ENCODE data around the gene CEP152. TPM values are rescaled to one million over a fixed set of nuclear protein-coding genes. Genes with fewer than 3 reads are reported as not detected.

CEP152 gene
- total RNA-seq, 1 experiment from 2014 or later, result 2.3 TPM

- Histone ChIP-seq H3K27me3 (no peaks in the 10 kb centered on the region), H3K4me3 (no peak overlapping the region), H3K9me3 (no peaks in the 10 kb centered on the region), H3K36me3 (peaks cover 47% of the 10 kb centered on the region)
- DNase-seq, result no peak
These were observed 56.9 kb downstream of the CEP152 start for GRCh38 chr15:48754011-48754410.

- DNase-seq, result no peak
- Histone ChIP-seq H3K36me3 (peaks cover 56% of the 10 kb centered on the region), H3K9me3 (no peaks in the 10 kb centered on the region), H3K4me3 (no peak overlapping the region), H3K27me3 (no peaks in the 10 kb centered on the region)
These were observed 59.3 kb downstream of the CEP152 start for GRCh38 chr15:48751595-48751994.

GRCh38 chr15:48748535-48748934 lies 62.3 kb downstream of the CEP152 start:
- Histone ChIP-seq H3K9me3 (no peaks in the 10 kb centered on the region), H3K27me3 (no peaks in the 10 kb centered on the region), H3K4me3 (no peak overlapping the region), H3K36me3 (peaks cover 56% of the 10 kb centered on the region)
- DNase-seq, result no peak

GRCh38 chr15:48733615-48734014 lies 77.3 kb downstream of the CEP152 start:
- peaks cover 29% of the 10 kb centered on the region for H3K9me3 ChIP-seq
- H3K36me3 ChIP-seq, result peaks cover 67% of the 10 kb centered on the region
- no peak for DNase-seq
- no peak overlapping the region for H3K4me3 ChIP-seq
- H3K27me3 ChIP-seq, result no peaks in the 10 kb centered on the region

- DNase-seq, result no peak
- peaks cover 21% of the 10 kb centered on the region for H3K9me3 ChIP-seq
- H3K4me3 ChIP-seq, result no peak overlapping the region
- H3K36me3 ChIP-seq, result peaks cover 41% of the 10 kb centered on the region
- no peaks in the 10 kb centered on the region for H3K27me3 ChIP-seq
These were observed 80.4 kb downstream of the CEP152 start for GRCh38 chr15:48730506-48730905.

GRCh38 chr15:48723969-48724368 lies 86.9 kb downstream of the CEP152 start:
- no peak overlapping the region for H3K4me3 ChIP-seq
- peaks cover 7% of the 10 kb centered on the region for H3K9me3 ChIP-seq
- no peak for DNase-seq
- H3K27me3 ChIP-seq, result no peaks in the 10 kb centered on the region
- peaks cover 14% of the 10 kb centered on the region for H3K36me3 ChIP-seq

- Histone ChIP-seq H3K4me3 (no peak overlapping the region), H3K27me3 (no peaks in the 10 kb centered on the region), H3K9me3 (peaks cover 7% of the 10 kb centered on the region), H3K36me3 (peaks cover 8% of the 10 kb centered on the region)
- peak; percentile 85 for DNase-seq
These were observed 87.9 kb downstream of the CEP152 start for GRCh38 chr15:48722764-48723661.

GRCh38 chr15:48721061-48721810 lies 89.6 kb downstream of the CEP152 start:
- H3K27me3 ChIP-seq, result no peaks in the 10 kb centered on the region
- peaks cover 5% of the 10 kb centered on the region for H3K36me3 ChIP-seq
- H3K9me3 ChIP-seq, result peaks cover 13% of the 10 kb centered on the region
- H3K4me3 ChIP-seq, result no peak overlapping the region
- peak; percentile 66 for DNase-seq

- Histone ChIP-seq H3K27me3 (no peaks in the 10 kb centered on the region), H3K4me3 (no peak overlapping the region), H3K36me3 (peaks cover 5% of the 10 kb centered on the region), H3K9me3 (peaks cover 19% of the 10 kb centered on the region)
- no peak for DNase-seq
These were observed 90.2 kb downstream of the CEP152 start for GRCh38 chr15:48720646-48721045.

- no peaks in the 10 kb centered on the region for H3K27me3 ChIP-seq
- H3K4me3 ChIP-seq, result no peak overlapping the region
- H3K36me3 ChIP-seq, result peaks cover 5% of the 10 kb centered on the region
- peaks cover 26% of the 10 kb centered on the region for H3K9me3 ChIP-seq
- no peak for DNase-seq
These were observed 91.2 kb downstream of the CEP152 start for GRCh38 chr15:48719668-48720067.

GRCh38 chr15:48718646-48719045 lies 92.2 kb downstream of the CEP152 start:
- DNase-seq, result peak; percentile 69
- Histone ChIP-seq H3K27me3 (no peaks in the 10 kb centered on the region), H3K36me3 (peaks cover under 1% of the 10 kb centered on the region), H3K4me3 (no peak overlapping the region), H3K9me3 (peaks cover 21% of the 10 kb centered on the region)

GRCh38 chr15:48717458-48717857 lies 93.4 kb downstream of the CEP152 start:
- no peak for DNase-seq
- H3K27me3 ChIP-seq, result no peaks in the 10 kb centered on the region
- no peak overlapping the region for H3K4me3 ChIP-seq
- peaks cover 19% of the 10 kb centered on the region for H3K9me3 ChIP-seq
- H3K36me3 ChIP-seq, result no peaks in the 10 kb centered on the region; the same call in 1 of the 2 replicates

GRCh38 chr15:48712546-48712945 lies 98.3 kb downstream of the CEP152 start:
- H3K4me3 ChIP-seq, result no peak overlapping the region
- H3K36me3 ChIP-seq, result no peaks in the 10 kb centered on the region; the same call in 1 of the 2 replicates
- H3K9me3 ChIP-seq, result peaks cover 19% of the 10 kb centered on the region
- no peaks in the 10 kb centered on the region for H3K27me3 ChIP-seq
- DNase-seq, result no peak

GRCh38 chr15:48710952-48711495 lies 99.8 kb downstream of the CEP152 start:
- peaks cover 16% of the 10 kb centered on the region for H3K9me3 ChIP-seq
- H3K4me3 ChIP-seq, result no peak overlapping the region
- no peaks in the 10 kb centered on the region for H3K36me3 ChIP-seq
- DNase-seq, result no peak
- H3K27me3 ChIP-seq, result no peaks in the 10 kb centered on the region

GRCh38 chr15:48708641-48709040 lies 102.2 kb downstream of the CEP152 start:
- peaks cover 13% of the 10 kb centered on the region for H3K9me3 ChIP-seq
- no peak overlapping the region for H3K4me3 ChIP-seq

GRCh38 chr15:48705381-48705780 lies 105.5 kb downstream of the CEP152 start:
- peaks cover 13% of the 10 kb centered on the region for H3K9me3 ChIP-seq
- H3K27me3 ChIP-seq, result no peaks in the 10 kb centered on the region
- no peak for DNase-seq
- H3K4me3 ChIP-seq, result no peak overlapping the region
- no peaks in the 10 kb centered on the region for H3K36me3 ChIP-seq

More at GRCh38 chr15:48708641-48709040, 102.2 kb downstream of the CEP152 start:
- Histone ChIP-seq H3K36me3 (no peaks in the 10 kb centered on the region), H3K27me3 (no peaks in the 10 kb centered on the region)
- no peak for DNase-seq

GRCh38 chr15:48703544-48703943 lies 107.3 kb downstream of the CEP152 start:
- H3K36me3 ChIP-seq, result no peaks in the 10 kb centered on the region; the same call in 1 of the 2 replicates
- peaks cover 13% of the 10 kb centered on the region for H3K9me3 ChIP-seq
- H3K4me3 ChIP-seq, result no peak overlapping the region
- peak; percentile 39 for DNase-seq
- H3K27me3 ChIP-seq, result no peaks in the 10 kb centered on the region
